Measurements from ENCODE around the gene C1QC. TPM values are rescaled to one million over a fixed set of nuclear protein-coding genes. Genes with fewer than 3 reads are reported as not detected.

C1QC gene
- total RNA-seq, 1 experiment from 2014 or later: not detected

DNA sequence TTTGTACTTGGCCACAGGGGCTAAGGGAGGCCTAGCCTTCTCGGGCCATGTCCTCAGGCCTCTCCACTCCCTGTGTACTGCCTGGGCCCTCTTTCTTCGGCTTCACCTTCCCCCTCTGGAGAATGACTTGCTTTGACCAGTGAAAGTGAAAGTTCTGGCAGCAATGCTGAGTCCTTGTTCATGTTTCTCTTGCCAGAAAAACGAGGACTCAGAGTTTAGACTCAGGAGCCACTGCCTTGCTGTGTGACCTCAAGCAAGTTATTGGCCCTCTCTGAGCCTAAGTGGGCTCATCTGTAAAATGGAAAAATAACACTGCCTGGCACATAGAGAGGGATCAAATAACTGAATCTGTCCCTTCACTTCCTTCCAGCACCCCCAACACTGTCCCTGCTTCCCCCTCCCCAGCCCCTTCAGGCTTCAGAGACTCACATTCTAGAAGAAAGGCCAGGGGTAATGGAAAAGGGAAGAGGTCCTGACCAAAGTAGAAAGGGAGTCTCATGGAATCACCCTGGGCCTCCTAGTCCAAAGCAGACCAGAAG is 5.5 kb upstream of the C1QC start:
- WGBS (ENCODE audit: extremely low coverage, insufficient read length, low lambda C conversion rate): no CpG with 5 or more reads among the region's 3 CpGs

More for the DNA sequence above, 5.5 kb upstream of the C1QC start:
- no peak overlapping the region for H2AK5ac ChIP-seq (ENCODE audit: insufficient read length, low read length)
- no peak overlapping the region for H3K4me2 ChIP-seq (ENCODE audit: insufficient read depth, insufficient read length, low read length)
- no peak overlapping the region for H4K5ac ChIP-seq (ENCODE audit: insufficient read length, low read depth, low read length)
- TF ChIP-seq, protein P1, sequence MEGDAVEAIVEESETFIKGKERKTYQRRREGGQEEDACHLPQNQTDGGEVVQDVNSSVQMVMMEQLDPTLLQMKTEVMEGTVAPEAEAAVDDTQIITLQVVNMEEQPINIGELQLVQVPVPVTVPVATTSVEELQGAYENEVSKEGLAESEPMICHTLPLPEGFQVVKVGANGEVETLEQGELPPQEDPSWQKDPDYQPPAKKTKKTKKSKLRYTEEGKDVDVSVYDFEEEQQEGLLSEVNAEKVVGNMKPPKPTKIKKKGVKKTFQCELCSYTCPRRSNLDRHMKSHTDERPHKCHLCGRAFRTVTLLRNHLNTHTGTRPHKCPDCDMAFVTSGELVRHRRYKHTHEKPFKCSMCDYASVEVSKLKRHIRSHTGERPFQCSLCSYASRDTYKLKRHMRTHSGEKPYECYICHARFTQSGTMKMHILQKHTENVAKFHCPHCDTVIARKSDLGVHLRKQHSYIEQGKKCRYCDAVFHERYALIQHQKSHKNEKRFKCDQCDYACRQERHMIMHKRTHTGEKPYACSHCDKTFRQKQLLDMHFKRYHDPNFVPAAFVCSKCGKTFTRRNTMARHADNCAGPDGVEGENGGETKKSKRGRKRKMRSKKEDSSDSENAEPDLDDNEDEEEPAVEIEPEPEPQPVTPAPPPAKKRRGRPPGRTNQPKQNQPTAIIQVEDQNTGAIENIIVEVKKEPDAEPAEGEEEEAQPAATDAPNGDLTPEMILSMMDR (conservative IDR thresholded peaks at IDR 0.05): no peak
- peaks cover 3% of the 10 kb centered on the region for H4K20me1 ChIP-seq (ENCODE audit: control insufficient read depth, insufficient read depth, insufficient read length)
- H3K9me3 ChIP-seq (ENCODE audit: control insufficient read depth, low read depth, low read length): no peaks in the 10 kb centered on the region
- no peak overlapping the region for H3T11ph ChIP-seq (ENCODE audit: low read length)
- H3K27me3 ChIP-seq (ENCODE audit: insufficient read depth, low read length): no peaks in the 10 kb centered on the region
- Mint-ChIP-seq H3K9me3 (no peaks in the 10 kb centered on the region), H3K27ac (no peak overlapping the region), H3K4me3 (no peak overlapping the region; a peak in 1 of 5 replicates), H3K4me1 (peaks cover 6 to 9% of the 10 kb centered on the region in 2 experiments), H3K36me3 (ENCODE audit: insufficient read depth in 1 of 3, low read depth in 3 of 3) (no peaks in the 10 kb centered on the region; a peak in 1 of 7 replicates), H3K27me3 (ENCODE audit: low read depth) (peaks cover 3% of the 10 kb centered on the region)
- no peak overlapping the region for H2BK12ac ChIP-seq (ENCODE audit: insufficient read length, low read depth, low read length)
- H2AFZ ChIP-seq (ENCODE audit: low read length): no peak overlapping the region
- H3K79me1 ChIP-seq (ENCODE audit: insufficient read depth, low read depth, low read length, poor library complexity, severe bottlenecking): no peaks in the 10 kb centered on the region
- no peak overlapping the region for H2BK120ac ChIP-seq (ENCODE audit: low read depth, low read length, poor library complexity, severe bottlenecking)
- H4K91ac ChIP-seq (ENCODE audit: insufficient read length, low read depth, low read length): no peak overlapping the region
- H3K14ac ChIP-seq (ENCODE audit: insufficient read depth, low read length): no peak overlapping the region
- no peaks in the 10 kb centered on the region for H3K23me2 ChIP-seq (ENCODE audit: insufficient read length, low read depth, low read length, poor library complexity, severe bottlenecking)
- H4K8ac ChIP-seq (replicated peaks; ENCODE audit: insufficient read length, low read depth, low read length): no peak overlapping the region
- H3K9ac ChIP-seq (ENCODE audit: extremely low read depth, insufficient read length, low read length): no peak overlapping the region
- no peak for DNase-seq
- H2BK5ac ChIP-seq (ENCODE audit: insufficient read length, low read length): no peak overlapping the region
- no peak overlapping the region for H3K27ac ChIP-seq (ENCODE audit: insufficient read length, low read depth, low read length)
- no peak overlapping the region for H3K56ac ChIP-seq (ENCODE audit: insufficient read length, low read depth, low read length)
- H3K23ac ChIP-seq (ENCODE audit: insufficient read length, low read depth, low read length): no peak overlapping the region
- no peak overlapping the region for H3K4ac ChIP-seq (ENCODE audit: low read depth, low read length)
- no peaks in the 10 kb centered on the region for H3K79me2 ChIP-seq (ENCODE audit: insufficient read depth, low read length)
- H2BK20ac ChIP-seq (ENCODE audit: low read depth, low read length, poor library complexity, severe bottlenecking): no peak overlapping the region
- H3K18ac ChIP-seq (ENCODE audit: insufficient read length, low read depth, low read length): no peak overlapping the region
- H3K4me1 ChIP-seq (ENCODE audit: insufficient read depth, low read length): no peaks in the 10 kb centered on the region
- H2BK15ac ChIP-seq (ENCODE audit: low read depth, low read length): 0 out of 2 replicates have a peak overlapping the region, but pooled peaks have one; percentile 10

Measured in H9 (cell line).